ENCODE results near the gene HK3.

The HK3 gene

GRCh38 chr5:176850371-176851245 is 48.5 kb downstream of the HK3 start:
- DNase-seq (ENCODE audit: low spot score): no peak

GRCh38 chr5:176849611-176850227 is 49.4 kb downstream of the HK3 start:
- no peak for DNase-seq (ENCODE audit: low spot score)

GRCh38 chr5:176848651-176849050 is 50.5 kb downstream of the HK3 start:
- DNase-seq (ENCODE audit: low spot score): no peak

- DNase-seq (ENCODE audit: low spot score): no peak
These were observed 51.3 kb downstream of the HK3 start for GRCh38 chr5:176847726-176848290.

GRCh38 chr5:176847148-176847547 is 52.0 kb downstream of the HK3 start:
- DNase-seq (ENCODE audit: low spot score): no peak

GRCh38 chr5:176846335-176847140 is 52.6 kb downstream of the HK3 start:
- no peak for DNase-seq (ENCODE audit: low spot score)

- DNase-seq (ENCODE audit: low spot score): no peak
These were observed 53.8 kb downstream of the HK3 start for GRCh38 chr5:176845392-176845713.

- DNase-seq (ENCODE audit: low spot score): no peak
These were observed 54.3 kb downstream of the HK3 start for GRCh38 chr5:176844706-176845391.

- DNase-seq (ENCODE audit: low spot score): no peak
These were observed 54.9 kb downstream of the HK3 start for GRCh38 chr5:176844281-176844680.

- no peak for DNase-seq (ENCODE audit: low spot score)
These were observed 55.5 kb downstream of the HK3 start for GRCh38 chr5:176843673-176844072.

- peak; percentile 51 for DNase-seq (ENCODE audit: low spot score)
These were observed 61.4 kb downstream of the HK3 start for GRCh38 chr5:176837707-176838115.

GRCh38 chr5:176836811-176837706 is 62.1 kb downstream of the HK3 start:
- no peak for DNase-seq (ENCODE audit: low spot score)

- no peak for DNase-seq (ENCODE audit: low spot score)
These were observed 63.2 kb downstream of the HK3 start for GRCh38 chr5:176835918-176836317.

GRCh38 chr5:176833286-176833685 is 65.9 kb downstream of the HK3 start:
- no peak for DNase-seq (ENCODE audit: low spot score)

GRCh38 chr5:176832162-176832561 is 67.0 kb downstream of the HK3 start:
- no peak for DNase-seq (ENCODE audit: low spot score)

- DNase-seq (ENCODE audit: low spot score): no peak
These were observed 67.7 kb downstream of the HK3 start for GRCh38 chr5:176831425-176831824.

- DNase-seq (ENCODE audit: low spot score): no peak
These were observed 68.1 kb downstream of the HK3 start for GRCh38 chr5:176830995-176831423.
